Mononuclear cell (primary cell): ENCODE results near the gene LMOD1. TPM values are rescaled to one million over a fixed set of nuclear protein-coding genes. Genes with fewer than 3 reads are reported as not detected.
"Not testable (repeated sequence)": the region's sequence is repeated elsewhere in the genome, so short reads cannot be mapped to it uniquely, and the experiment has no call there.

ENCODE experiments used
- H3K27me3 ChIP-seq: 2 replicates; pipeline ENCODE4 v1.6.0; 2011; ENCODE audit warnings: low read length, control low read depth; ENCODE audit not compliant: insufficient read depth
- H3K4me1 ChIP-seq: 2 replicates; pipeline ENCODE4 v1.5.1; 2011; ENCODE audit warnings: mild to moderate bottlenecking, low read length, control low read depth; ENCODE audit not compliant: insufficient read depth
- H3K4me3 ChIP-seq: 2 replicates; pipeline ENCODE4 v1.5.1; 2011; ENCODE audit warnings: mild to moderate bottlenecking, low read length, moderate library complexity
- H3K9me3 ChIP-seq: 2 replicates; pipeline ENCODE4 v1.5.1; 2011; ENCODE audit warnings: low read depth, mild to moderate bottlenecking, control low read depth, low read length
- total RNA-seq: library from RNA; depleted of rRNA; stranded (reverse); fragments of >200 nt; gene quantifications from one replicate; pipeline ENCODE4 v1.2.3, GENCODE V29; 2012

The LMOD1 gene
- total RNA-seq, 1 donor: not detected

DNA sequence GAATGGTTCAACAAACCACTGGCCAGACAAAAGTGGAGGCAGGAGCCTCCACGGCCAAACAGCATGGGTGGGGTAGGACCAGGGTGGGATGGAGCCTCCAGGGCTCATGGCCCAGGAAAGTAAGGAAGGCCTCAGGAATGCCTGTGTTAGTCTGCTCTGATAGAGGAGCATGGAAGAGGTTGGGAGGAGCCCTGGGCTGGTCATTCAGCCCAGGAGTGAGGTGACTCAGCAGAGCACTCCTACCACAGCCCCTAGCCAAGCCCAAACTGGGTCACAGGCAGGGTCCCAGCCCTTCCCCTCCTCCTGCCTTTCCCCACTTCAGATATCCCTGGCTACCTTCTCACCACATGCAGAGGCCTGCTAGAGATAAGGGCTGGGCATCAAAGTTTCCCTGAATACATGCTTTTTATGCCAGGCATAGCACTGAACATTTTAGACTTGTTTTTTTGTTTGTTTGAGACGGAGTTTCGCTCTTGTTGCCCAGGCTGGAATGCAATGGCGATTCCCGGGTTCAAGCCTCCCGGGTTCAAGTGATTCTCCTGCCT is 60.7 kb downstream of the LMOD1 start:
- Histone ChIP-seq H3K4me3 (no peak overlapping the region), H3K27me3 (peaks cover 36% of the 10 kb centered on the region), H3K9me3 (no peaks in the 10 kb centered on the region), H3K4me1 (peaks cover 45% of the 10 kb centered on the region)

GRCh38 chr1:201884425-201884824 is 61.9 kb downstream of the LMOD1 start:
- Histone ChIP-seq H3K27me3 (peaks cover 25% of the 10 kb centered on the region), H3K4me1 (peaks cover 44% of the 10 kb centered on the region), H3K9me3 (no peaks in the 10 kb centered on the region), H3K4me3 (no peak overlapping the region)

DNA sequence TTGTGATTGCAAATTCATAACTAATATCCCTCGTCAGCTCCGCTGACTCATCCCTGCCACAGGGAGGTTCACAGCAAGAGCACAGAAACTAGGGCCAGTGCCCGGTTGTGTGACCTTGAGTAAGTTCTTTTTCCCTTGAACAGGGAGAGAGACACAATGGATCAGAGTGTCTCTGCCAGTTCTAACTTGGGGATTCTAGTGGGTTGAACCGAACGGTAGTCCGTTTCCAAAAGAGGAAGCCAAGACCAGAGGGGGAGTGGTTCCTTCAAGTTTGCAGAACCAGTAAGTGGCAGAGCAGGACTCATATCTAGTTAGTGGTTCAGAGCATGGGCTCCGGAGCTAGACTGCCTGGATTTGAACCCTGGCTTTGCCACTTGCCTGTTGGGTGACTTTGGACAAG is 62.6 kb downstream of the LMOD1 start:
- no peaks in the 10 kb centered on the region for H3K9me3 ChIP-seq
- peaks cover 38% of the 10 kb centered on the region for H3K4me1 ChIP-seq
- H3K4me3 ChIP-seq: no peak overlapping the region
- peaks cover 19% of the 10 kb centered on the region for H3K27me3 ChIP-seq

DNA sequence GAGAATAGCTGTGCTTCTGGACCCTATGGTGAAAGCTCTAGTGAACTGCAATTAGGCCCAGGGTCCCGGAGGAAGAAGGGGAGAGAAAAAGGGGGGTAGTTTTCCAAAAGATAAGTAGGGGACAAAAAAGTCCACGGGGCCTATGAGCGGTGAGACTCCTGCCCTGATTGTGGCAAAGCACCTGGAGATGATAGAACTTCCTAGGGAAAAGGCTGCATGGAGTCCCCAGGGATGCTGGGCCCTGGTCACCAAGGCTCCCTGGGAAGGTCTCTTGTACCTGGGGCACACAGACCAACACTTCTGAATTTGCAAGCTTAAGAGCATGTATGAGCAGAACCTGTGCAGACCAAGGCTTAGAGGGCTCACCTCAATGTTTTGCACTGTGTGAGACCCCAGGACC is 63.1 kb downstream of the LMOD1 start:
- Histone ChIP-seq H3K9me3 (no peaks in the 10 kb centered on the region), H3K27me3 (peaks cover 16% of the 10 kb centered on the region), H3K4me1 (peaks cover 38% of the 10 kb centered on the region), H3K4me3 (no peak overlapping the region)

DNA sequence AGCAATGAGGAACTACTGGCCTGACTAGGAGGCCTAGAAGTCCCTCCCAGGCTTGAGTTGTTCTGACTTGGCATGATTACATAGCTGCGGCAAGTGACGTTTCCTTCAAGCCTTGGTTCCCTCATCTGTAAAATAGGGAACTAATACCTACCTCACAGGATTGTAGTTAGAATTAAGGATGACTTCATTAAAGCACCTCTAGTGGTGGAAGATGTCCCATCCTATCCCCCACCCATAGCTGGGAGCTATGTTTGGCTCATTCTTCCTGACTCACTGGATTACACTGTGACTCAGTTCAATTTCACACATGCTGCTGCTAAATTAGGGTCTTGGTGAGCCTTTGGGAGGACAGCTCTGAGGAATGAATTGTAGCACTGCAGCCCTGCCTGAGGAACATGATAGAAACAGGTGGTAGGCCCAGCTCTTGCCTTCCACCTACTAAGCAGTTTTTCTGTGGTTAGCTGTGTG is 63.6 kb downstream of the LMOD1 start:
- Histone ChIP-seq H3K4me3 (no peak overlapping the region), H3K27me3 (peaks cover 10% of the 10 kb centered on the region), H3K9me3 (no peaks in the 10 kb centered on the region), H3K4me1 (peaks cover 38% of the 10 kb centered on the region)

DNA sequence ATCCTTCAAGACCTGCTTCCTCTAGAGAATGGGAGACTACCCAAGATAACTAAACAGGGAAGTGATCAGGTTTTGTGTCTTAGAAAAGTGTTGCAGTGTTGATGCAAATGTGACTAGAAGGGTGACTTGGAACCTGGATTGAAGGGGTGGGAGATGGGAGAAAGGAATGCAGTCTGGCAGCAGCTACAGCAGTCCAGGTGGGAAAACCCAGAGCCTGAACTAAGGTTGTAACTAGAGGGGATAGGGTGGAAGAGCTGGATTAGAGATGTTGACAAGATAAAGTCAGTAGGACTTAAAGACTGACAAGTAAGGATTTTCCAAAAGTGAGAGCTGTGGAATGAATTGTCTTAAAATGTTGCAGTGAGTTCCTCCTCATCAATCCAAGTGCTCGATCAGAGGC is 64.7 kb downstream of the LMOD1 start:
- Histone ChIP-seq H3K4me1 (peaks cover 38% of the 10 kb centered on the region), H3K9me3 (no peaks in the 10 kb centered on the region), H3K4me3 (no peak overlapping the region), H3K27me3 (no peaks in the 10 kb centered on the region)

DNA sequence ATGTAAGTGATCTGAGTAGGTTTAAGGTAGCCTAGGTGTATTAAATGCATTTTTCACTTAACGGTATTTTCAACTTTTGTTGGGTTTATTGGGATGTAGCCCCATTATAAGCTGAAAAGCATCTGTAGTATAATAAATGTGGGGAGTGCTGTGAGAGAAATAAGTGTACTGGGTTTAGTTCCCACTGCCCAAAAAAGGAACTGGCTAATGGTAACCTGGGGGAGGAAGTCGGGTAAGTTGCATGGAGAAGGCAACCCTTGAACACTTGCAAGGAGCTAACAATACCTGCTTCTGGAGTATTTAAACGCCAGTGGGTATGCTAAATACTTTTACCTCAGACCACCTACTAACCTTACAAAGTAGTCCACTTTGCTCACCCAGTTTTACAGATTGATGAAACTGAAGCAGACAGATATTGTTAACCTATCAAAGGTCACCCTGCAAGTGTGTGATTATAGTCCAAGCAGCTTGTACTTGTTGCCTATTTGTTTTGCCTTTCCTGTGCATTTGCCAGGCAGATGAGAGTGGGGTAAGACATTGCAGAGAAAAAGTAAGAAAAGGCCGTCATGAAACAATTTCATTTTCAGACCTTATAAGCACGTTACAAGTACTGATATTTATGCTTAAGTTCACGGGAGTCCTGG is 65.3 kb downstream of the LMOD1 start:
- H3K4me3 ChIP-seq: no peak overlapping the region
- no peaks in the 10 kb centered on the region for H3K27me3 ChIP-seq
- no peaks in the 10 kb centered on the region for H3K9me3 ChIP-seq
- H3K4me1 ChIP-seq: peaks cover 38% of the 10 kb centered on the region

DNA sequence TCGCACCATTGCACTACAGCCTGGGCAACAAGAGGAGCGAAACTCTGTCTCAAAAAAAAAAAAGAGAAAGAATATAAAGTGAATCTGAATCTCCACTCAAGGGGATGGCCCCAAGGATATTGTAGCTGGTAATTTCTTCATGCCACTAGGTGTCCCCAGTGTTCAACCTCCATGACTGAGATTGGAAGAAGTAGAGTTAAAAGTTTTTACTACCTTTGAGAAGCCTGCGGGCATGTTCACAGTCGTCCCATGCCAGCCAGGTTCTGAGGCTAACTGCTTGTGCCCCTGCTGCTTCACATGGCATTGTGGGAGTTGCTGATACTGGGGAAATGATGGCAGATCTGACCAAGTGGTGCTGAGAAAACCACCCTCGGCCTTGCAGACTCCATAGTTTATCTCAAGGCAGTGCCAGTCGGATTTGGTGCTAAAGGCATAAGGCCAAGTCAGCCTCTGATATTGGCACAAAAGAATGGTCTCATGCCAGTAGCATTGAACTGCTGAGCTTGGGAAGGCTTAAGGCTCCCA is 68.4 kb downstream of the LMOD1 start:
- no peak overlapping the region for H3K4me3 ChIP-seq
- no peaks in the 10 kb centered on the region for H3K9me3 ChIP-seq
- H3K4me1 ChIP-seq: peaks cover 20% of the 10 kb centered on the region
- H3K27me3 ChIP-seq: no peaks in the 10 kb centered on the region

DNA sequence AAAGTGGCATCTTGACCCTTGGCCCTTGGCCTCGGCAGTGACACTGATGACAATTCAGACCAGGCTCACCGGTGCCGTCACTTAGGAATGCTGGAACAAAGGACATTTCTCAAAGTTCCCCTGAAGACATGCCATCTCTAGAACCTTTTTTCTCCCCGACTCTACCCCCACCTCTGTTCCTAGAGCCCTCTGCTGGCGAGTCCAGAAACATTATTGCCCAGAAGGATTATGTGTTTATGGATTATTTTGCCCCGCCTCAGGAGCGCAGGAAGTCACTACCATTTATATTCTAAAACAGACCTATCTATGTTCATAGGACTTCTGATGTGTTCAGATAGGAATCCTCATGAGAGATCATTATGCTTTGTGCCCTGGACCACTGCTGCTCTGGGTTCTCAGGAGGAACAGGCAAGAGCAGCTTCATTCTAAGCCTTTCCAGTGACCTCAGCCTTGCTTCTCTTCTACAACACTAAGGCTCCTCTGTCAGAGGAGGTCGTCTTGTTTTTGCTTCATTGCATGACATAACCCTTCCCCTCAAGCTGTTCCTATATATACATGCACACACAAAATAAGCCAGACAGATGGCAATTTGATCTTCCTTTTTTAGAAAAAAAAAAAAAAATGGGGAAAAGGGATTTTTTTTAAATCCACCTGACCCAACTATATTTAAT is 70.1 kb downstream of the LMOD1 start:
- H3K9me3 ChIP-seq: no peaks in the 10 kb centered on the region
- peaks cover 4% of the 10 kb centered on the region for H3K4me1 ChIP-seq
- H3K4me3 ChIP-seq: no peak overlapping the region
- no peaks in the 10 kb centered on the region for H3K27me3 ChIP-seq

DNA sequence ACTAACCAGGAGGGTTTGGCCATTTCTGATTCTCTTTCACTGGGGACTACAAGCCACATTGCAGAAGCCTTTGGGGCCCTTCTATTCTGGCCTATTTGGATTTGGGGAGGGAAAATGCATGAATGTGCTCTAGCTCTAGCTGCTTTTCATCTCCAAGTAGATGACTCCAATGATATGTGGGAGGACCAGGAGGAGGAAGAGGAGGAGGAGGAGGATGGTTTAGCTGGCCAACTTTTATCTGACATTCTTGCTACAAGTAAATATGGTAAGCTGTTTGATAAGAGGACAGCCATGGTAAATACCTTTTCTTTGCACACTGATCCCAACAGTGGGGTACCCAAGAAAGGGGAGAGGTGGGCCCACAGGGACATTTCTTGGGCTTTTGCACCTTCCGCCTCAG is 71.7 kb downstream of the LMOD1 start:
- no peaks in the 10 kb centered on the region for H3K9me3 ChIP-seq
- no peaks in the 10 kb centered on the region for H3K4me1 ChIP-seq
- H3K4me3 ChIP-seq: no peak overlapping the region
- no peaks in the 10 kb centered on the region for H3K27me3 ChIP-seq

- H3K4me1 ChIP-seq: no peaks in the 10 kb centered on the region
- H3K9me3 ChIP-seq: no peaks in the 10 kb centered on the region
- H3K27me3 ChIP-seq: no peaks in the 10 kb centered on the region
- H3K4me3 ChIP-seq: no peak overlapping the region
Measured at GRCh38 chr1:201870397-201870796, 76.0 kb downstream of the LMOD1 start.

GRCh38 chr1:201861448-201861847 is 84.9 kb downstream of the LMOD1 start:
- Histone ChIP-seq H3K9me3 (no peaks in the 10 kb centered on the region), H3K27me3 (no peaks in the 10 kb centered on the region), H3K4me3 (no peak overlapping the region), H3K4me1 (no peaks in the 10 kb centered on the region)

DNA sequence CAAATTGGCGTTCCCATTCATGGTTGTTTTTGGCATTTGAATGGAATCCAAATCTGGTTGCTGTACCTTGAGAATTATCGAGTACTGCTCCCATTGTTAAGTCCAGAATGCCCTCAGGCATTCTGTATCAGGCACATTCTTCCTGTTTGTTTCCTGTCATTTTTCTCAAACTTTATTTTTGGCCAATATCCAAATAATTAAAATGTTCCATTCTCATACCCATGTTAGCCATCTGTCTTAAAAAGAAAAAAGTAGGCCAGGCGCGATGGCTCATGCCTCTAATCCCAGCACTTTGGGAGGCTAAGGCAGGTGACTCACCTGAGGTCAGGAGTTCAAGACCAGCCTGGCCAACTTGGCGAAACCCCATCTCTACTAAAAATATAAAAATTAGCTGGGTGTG is 86.9 kb downstream of the LMOD1 start:
- H3K27me3 ChIP-seq: no peaks in the 10 kb centered on the region
- H3K4me1 ChIP-seq: no peaks in the 10 kb centered on the region
- H3K9me3 ChIP-seq: no peaks in the 10 kb centered on the region
- no peak overlapping the region for H3K4me3 ChIP-seq

- H3K27me3 ChIP-seq, H3K4me3 ChIP-seq, H3K9me3 ChIP-seq, H3K4me1 ChIP-seq: not testable (repeated sequence)
Measured at GRCh38 chr1:201856722-201857121, 89.6 kb downstream of the LMOD1 start.

- Histone ChIP-seq H3K27me3 (no peaks in the 10 kb centered on the region), H3K9me3 (no peaks in the 10 kb centered on the region)
Measured at GRCh38 chr1:201851949-201852348, 94.4 kb downstream of the LMOD1 start.

GRCh38 chr1:201850053-201850397 is 96.3 kb downstream of the LMOD1 start:
- Histone ChIP-seq H3K4me3 (no peak overlapping the region), H3K9me3 (no peaks in the 10 kb centered on the region), H3K27me3 (no peaks in the 10 kb centered on the region), H3K4me1 (no peaks in the 10 kb centered on the region)

More at GRCh38 chr1:201851949-201852348, 94.4 kb downstream of the LMOD1 start:
- H3K4me3 ChIP-seq: no peak overlapping the region
- no peaks in the 10 kb centered on the region for H3K4me1 ChIP-seq
